Measurements from ENCODE around the gene MLH1. TPM values are rescaled to one million over a fixed set of nuclear protein-coding genes. Genes with fewer than 3 reads are reported as not detected.

Gene MLH1
- polyA plus RNA-seq, 1 experiment = 32.5 TPM

DNA sequence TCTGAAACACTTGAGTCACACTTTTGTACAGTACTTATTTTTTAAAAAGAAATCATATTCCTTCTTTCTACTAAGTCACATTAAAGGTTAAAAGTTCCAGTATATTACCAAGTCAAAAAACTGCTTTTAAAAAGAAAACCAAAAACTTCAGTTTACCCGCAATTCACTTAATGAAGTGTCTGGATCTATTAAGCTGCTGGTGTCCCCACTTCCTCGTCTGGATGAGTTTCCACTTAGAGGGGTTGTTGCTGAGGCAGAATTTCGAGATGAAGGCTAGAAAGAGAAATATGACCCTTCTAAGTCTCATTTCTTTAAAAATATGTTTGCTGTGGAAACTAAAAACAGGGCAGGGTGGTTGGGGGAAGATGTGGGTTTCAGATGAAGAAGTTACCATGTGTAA, 101.3 kb downstream of the MLH1 start:
- Histone ChIP-seq H3K27me3 (ENCODE audit: control insufficient read depth, insufficient read depth, low read length) (no peaks in the 10 kb centered on the region), H3K36me3 (ENCODE audit: control insufficient read depth, insufficient read depth, low read length) (peaks cover 2% of the 10 kb centered on the region), H3K4me3 (ENCODE audit: low read depth, low read length) (no peak overlapping the region)
- no peak for DNase-seq (ENCODE audit: low read depth)
- ChIA-PET POLR2A (no interaction called here), CTCF (interaction anchor here (0.9 to 1.3 kb wide), 2 partner anchors 10 kb away, joined by 3 to 4 read pairs; no protein-coding TSS in a partner anchor)
- TF ChIP-seq, protein P1, sequence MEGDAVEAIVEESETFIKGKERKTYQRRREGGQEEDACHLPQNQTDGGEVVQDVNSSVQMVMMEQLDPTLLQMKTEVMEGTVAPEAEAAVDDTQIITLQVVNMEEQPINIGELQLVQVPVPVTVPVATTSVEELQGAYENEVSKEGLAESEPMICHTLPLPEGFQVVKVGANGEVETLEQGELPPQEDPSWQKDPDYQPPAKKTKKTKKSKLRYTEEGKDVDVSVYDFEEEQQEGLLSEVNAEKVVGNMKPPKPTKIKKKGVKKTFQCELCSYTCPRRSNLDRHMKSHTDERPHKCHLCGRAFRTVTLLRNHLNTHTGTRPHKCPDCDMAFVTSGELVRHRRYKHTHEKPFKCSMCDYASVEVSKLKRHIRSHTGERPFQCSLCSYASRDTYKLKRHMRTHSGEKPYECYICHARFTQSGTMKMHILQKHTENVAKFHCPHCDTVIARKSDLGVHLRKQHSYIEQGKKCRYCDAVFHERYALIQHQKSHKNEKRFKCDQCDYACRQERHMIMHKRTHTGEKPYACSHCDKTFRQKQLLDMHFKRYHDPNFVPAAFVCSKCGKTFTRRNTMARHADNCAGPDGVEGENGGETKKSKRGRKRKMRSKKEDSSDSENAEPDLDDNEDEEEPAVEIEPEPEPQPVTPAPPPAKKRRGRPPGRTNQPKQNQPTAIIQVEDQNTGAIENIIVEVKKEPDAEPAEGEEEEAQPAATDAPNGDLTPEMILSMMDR (IDR thresholded peaks at IDR 0.05; ENCODE audit: insufficient read depth, low read depth, low read length) = no peak

DNA sequence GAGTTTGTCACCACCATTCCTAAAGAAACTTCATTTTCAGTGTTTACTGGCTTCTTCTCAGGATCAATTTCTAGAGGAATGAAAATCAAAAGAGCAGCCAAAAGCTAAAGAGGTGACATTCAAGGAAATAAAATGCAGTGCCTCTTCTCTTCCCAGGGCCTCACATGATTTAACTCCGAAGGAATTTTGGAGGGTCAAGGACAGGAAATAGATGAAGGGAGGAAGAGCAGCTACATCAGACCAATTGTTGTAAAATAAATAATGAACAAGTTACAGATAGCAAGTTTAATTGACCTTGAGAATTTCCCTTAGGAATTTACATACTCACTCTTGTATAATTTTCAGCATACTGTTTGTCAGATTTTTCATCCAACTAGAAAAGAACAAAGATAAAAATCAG, 103.0 kb downstream of the MLH1 start:
- DNase-seq (ENCODE audit: low read depth) = peak; percentile 60
- Histone ChIP-seq H3K27me3 (ENCODE audit: control insufficient read depth, insufficient read depth, low read length) (no peaks in the 10 kb centered on the region), H3K36me3 (ENCODE audit: control insufficient read depth, insufficient read depth, low read length) (peaks cover under 1% of the 10 kb centered on the region), H3K4me3 (ENCODE audit: low read depth, low read length) (no peak overlapping the region)
- TF ChIP-seq, protein P1 (IDR thresholded peaks at IDR 0.05; ENCODE audit: insufficient read depth, low read depth, low read length) = no peak
- ChIA-PET CTCF (no interaction called here), POLR2A (no interaction called here)

DNA sequence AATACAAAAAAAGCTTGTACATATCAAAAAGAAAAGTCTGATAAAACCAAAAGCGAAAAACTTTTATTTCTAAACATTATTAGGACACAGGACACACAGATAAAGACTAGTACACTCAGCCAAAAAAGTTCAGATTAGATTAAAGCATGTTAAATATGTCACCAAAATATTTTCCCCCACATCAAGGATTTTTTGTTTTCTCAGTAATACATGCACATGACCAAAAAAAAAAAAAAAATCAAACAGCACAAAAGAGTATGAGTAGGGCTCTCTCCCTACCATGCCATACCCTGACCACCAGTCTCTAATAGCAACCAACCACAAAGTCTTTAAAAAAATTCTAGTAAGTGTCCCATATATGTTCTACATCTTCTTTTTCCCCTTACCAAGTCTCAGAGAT, 103.7 kb downstream of the MLH1 start:
- H3K36me3 ChIP-seq (ENCODE audit: control insufficient read depth, insufficient read depth, low read length) = no peaks in the 10 kb centered on the region; the same call in 1 of the 2 replicates
- no peaks in the 10 kb centered on the region for H3K27me3 ChIP-seq (ENCODE audit: control insufficient read depth, insufficient read depth, low read length)
- TF ChIP-seq, protein P1 (IDR thresholded peaks at IDR 0.05; ENCODE audit: insufficient read depth, low read depth, low read length) = no peak
- no peak overlapping the region for H3K4me3 ChIP-seq (ENCODE audit: low read depth, low read length)
- CTCF ChIA-PET = no interaction called here
- DNase-seq (ENCODE audit: low read depth) = no peak
- POLR2A ChIA-PET = no interaction called here

DNA sequence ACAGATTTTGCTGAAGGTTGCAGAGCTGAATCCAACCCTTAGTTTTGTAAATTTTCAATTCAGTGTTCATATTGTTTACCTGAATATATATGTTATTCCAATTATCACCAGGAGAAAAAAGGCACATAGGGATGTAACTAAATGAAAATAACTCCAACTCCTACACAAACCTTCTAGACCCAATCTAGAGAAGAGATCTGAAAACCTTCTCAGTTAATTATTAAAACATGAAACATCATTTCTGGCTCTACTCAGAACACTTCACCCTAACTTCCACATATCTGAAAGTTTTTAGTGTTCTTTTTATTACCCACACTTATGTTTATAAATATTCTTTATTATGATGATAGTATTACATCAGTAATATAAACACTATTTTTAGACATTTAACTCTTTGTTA, 104.5 kb downstream of the MLH1 start:
- ChIA-PET CTCF (interaction anchor here (1.7 kb wide), 1 partner anchor 9 kb away, joined by 4 read pairs; no protein-coding TSS in a partner anchor), POLR2A (interaction anchor here (0.6 kb wide), 1 partner anchor 16 kb away, joined by 6 read pairs; no protein-coding TSS in a partner anchor)
- H3K4me3 ChIP-seq (ENCODE audit: low read depth, low read length) = no peak overlapping the region
- TF ChIP-seq, protein P1 (IDR thresholded peaks at IDR 0.05; ENCODE audit: insufficient read depth, low read depth, low read length) = no peak
- no peaks in the 10 kb centered on the region for H3K27me3 ChIP-seq (ENCODE audit: control insufficient read depth, insufficient read depth, low read length)
- H3K36me3 ChIP-seq (ENCODE audit: control insufficient read depth, insufficient read depth, low read length) = no peaks in the 10 kb centered on the region; the same call in 1 of the 2 replicates
- no peak for DNase-seq (ENCODE audit: low read depth)

DNA sequence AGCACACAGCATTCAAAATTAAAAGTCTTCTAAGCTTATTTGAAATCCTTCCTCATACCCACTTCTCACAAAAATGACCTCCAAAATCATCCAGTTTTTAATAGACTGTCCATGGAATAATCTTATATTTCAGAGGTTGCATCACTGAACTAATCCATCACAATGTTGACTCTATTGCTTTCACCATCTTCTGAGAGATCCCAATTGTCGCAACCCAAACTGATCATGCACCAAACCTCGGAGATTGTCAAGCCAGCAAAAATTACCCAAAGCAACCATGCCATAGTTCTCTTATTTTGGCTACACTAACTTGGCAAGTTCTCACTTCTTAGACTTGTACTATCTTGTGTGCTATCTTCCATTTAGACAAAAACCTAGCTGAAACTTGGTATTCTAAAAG, 105.6 kb downstream of the MLH1 start:
- H3K4me3 ChIP-seq (ENCODE audit: low read depth, low read length) = no peak overlapping the region
- ChIA-PET CTCF (interaction anchor here (1.0 to 1.7 kb wide), 2 partner anchors 8 to 14 kb away, joined by 3 to 4 read pairs; no protein-coding TSS in a partner anchor), POLR2A (no interaction called here)
- H3K27me3 ChIP-seq (ENCODE audit: control insufficient read depth, insufficient read depth, low read length) = no peaks in the 10 kb centered on the region
- TF ChIP-seq, protein P1 (IDR thresholded peaks at IDR 0.05; ENCODE audit: insufficient read depth, low read depth, low read length) = no peak
- H3K36me3 ChIP-seq (ENCODE audit: control insufficient read depth, insufficient read depth, low read length) = no peaks in the 10 kb centered on the region
- no peak for DNase-seq (ENCODE audit: low read depth)

Data from BJ (cell line).